ENCODE measurements around the gene PLXNA4.

DNA sequence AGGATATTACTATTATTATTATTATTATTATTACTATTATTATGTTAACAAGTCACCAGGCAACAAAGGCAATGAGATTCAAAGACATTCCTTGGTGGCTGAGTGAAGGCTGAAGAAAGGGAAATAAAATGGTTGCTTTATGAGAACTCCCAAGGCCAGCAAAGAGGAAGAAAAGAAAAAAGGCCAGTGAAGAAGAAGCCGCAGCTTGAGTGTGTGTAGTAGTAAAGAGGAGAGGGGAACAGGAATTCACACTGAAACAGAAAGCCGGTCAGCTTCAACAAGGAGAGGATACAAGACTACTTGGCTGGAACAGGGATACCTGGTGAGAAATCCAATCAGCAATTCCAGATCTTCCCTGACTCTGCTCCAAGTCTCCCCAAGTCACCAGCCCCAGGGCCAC, 42.4 kb downstream of the PLXNA4 start:
- no peak for TF ChIP-seq POLR2A (IDR thresholded peaks at IDR 0.05)
- TF ChIP-seq, protein P1, sequence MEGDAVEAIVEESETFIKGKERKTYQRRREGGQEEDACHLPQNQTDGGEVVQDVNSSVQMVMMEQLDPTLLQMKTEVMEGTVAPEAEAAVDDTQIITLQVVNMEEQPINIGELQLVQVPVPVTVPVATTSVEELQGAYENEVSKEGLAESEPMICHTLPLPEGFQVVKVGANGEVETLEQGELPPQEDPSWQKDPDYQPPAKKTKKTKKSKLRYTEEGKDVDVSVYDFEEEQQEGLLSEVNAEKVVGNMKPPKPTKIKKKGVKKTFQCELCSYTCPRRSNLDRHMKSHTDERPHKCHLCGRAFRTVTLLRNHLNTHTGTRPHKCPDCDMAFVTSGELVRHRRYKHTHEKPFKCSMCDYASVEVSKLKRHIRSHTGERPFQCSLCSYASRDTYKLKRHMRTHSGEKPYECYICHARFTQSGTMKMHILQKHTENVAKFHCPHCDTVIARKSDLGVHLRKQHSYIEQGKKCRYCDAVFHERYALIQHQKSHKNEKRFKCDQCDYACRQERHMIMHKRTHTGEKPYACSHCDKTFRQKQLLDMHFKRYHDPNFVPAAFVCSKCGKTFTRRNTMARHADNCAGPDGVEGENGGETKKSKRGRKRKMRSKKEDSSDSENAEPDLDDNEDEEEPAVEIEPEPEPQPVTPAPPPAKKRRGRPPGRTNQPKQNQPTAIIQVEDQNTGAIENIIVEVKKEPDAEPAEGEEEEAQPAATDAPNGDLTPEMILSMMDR (IDR thresholded peaks at IDR 0.05), result no peak
- no peak for TF ChIP-seq EP300 (IDR thresholded peaks at IDR 0.05)
- no peak for TF ChIP-seq POLR2AphosphoS5 (IDR thresholded peaks at IDR 0.05)

All from gastroesophageal sphincter (tissue), 3 donors.